Esophagus muscularis mucosa (tissue), 4 donors: ENCODE data around the gene ADPRHL1.

Experiments used
- EP300 ChIP-seq: sonication (generic); formaldehyde crosslinking; IDR thresholded peaks from one replicate; pipeline ENCODE4 v1.6.1; 2017; ENCODE audit warnings: antibody characterized with exemption
- POLR2A ChIP-seq: fragments of 450-650 bp; IDR thresholded peaks from one replicate; pipeline ENCODE4 v1.6.1; 2017; ENCODE audit warnings: antibody characterized with exemption, moderate library complexity, mild to moderate bottlenecking, low read depth
- POLR2AphosphoS5 ChIP-seq, 2 donors: sonication (generic); formaldehyde crosslinking; IDR thresholded peaks; one replicate each; pipeline ENCODE4 v1.6.1; 2017; ENCODE audit warnings: antibody characterized with exemption in 2 of 2
- TF ChIP-seq, protein P1 (sequence below), 3 experiments: fragments of 200-600 bp in 2 of 3; fragments of 450-650 bp in 1 of 3; sonication (generic) in 2 of 3; IDR thresholded peaks; one replicate each; pipeline ENCODE4 v1.5.1; 2017 to 2019; ENCODE audit warnings: antibody characterized with exemption in 3 of 3, mild to moderate bottlenecking in 2 of 3, moderate library complexity in 1 of 3

DNA sequence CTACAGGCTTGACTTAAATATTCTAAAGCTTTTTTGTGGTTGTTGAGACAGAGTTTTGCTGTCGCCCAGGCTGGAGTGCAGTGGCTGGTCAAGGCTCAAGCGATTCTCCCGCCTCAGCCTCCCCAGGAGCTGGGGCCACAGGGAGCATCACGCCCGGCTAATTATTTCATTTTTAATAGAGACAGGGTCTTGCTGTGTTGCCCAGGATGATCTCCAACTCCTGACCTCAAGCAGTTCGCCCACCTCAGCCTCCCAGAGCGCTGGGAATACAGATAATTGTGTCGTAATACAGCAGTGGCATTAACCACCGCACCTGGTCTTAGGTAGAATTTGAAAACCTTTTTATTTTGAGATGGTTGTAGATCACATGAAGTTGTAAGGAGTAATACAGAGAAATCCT is 38.7 kb upstream of the ADPRHL1 start:
- TF ChIP-seq, protein P1, sequence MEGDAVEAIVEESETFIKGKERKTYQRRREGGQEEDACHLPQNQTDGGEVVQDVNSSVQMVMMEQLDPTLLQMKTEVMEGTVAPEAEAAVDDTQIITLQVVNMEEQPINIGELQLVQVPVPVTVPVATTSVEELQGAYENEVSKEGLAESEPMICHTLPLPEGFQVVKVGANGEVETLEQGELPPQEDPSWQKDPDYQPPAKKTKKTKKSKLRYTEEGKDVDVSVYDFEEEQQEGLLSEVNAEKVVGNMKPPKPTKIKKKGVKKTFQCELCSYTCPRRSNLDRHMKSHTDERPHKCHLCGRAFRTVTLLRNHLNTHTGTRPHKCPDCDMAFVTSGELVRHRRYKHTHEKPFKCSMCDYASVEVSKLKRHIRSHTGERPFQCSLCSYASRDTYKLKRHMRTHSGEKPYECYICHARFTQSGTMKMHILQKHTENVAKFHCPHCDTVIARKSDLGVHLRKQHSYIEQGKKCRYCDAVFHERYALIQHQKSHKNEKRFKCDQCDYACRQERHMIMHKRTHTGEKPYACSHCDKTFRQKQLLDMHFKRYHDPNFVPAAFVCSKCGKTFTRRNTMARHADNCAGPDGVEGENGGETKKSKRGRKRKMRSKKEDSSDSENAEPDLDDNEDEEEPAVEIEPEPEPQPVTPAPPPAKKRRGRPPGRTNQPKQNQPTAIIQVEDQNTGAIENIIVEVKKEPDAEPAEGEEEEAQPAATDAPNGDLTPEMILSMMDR (IDR thresholded peaks at IDR 0.05) = no peak
- TF ChIP-seq EP300 (no peak), POLR2AphosphoS5 (IDR thresholded peaks at IDR 0.05) (no peak), POLR2A (no peak)
